ENCODE data around the gene IL22RA1.

GRCh38 chr1:24125456-24125855 lies 17.5 kb downstream of the IL22RA1 start:
- TF ChIP-seq MXI1 (IDR thresholded peaks at IDR 0.05; ENCODE audit: low read depth, low read length) (no peak), ZZZ3 (IDR thresholded peaks at IDR 0.05; ENCODE audit: control insufficient read depth, insufficient read length, low read depth) (no peak), STAT1 (conservative IDR thresholded peaks at IDR 0.05) (no peak), EZH2 (IDR thresholded peaks at IDR 0.05; ENCODE audit: borderline replicate concordance, control insufficient read depth, low read depth, low read length) (no peak), KDM1A (IDR thresholded peaks at IDR 0.05; ENCODE audit: borderline replicate concordance) (no peak), LARP7 (IDR thresholded peaks at IDR 0.05) (no peak), SMC3 (IDR thresholded peaks at IDR 0.05; ENCODE audit: borderline replicate concordance, low read length) (no peak), SPI1 (IDR thresholded peaks at IDR 0.05; ENCODE audit: borderline replicate concordance, insufficient read depth, low read depth, low read length) (no peak), CREM (IDR thresholded peaks at IDR 0.05; ENCODE audit: low read depth) (no peak), CHD1 (IDR thresholded peaks at IDR 0.05; ENCODE audit: low read depth, low read length) (no peak), CTCF (IDR thresholded peaks at IDR 0.05 in 2 of 3, conservative IDR thresholded peaks at IDR 0.05 in 1 of 3; ENCODE audit: control insufficient read depth in 2 of 3, extremely low read depth in 1 of 3, insufficient read depth in 1 of 3, low read depth in 3 of 3, low read length in 3 of 3) (no peak)
